GM12878 (cell line): ENCODE measurements around the gene CTBS. TPM values are rescaled to one million over a fixed set of nuclear protein-coding genes. Genes with fewer than 3 reads are reported as not detected.

Experiments used
- ATAC-seq: fragments of 200-7000 bp; cut with Tn5 transposase; 3 replicates; pipeline ENCODE4 v1.9.1; 2020; ENCODE audit warnings: mild to moderate bottlenecking, moderate library complexity
- BruUV-seq: library from RNA; stranded (reverse); fragments of 400-500 nt; replicated peaks from 2 replicates; lab custom pipeline; 2021; lab: Mats Ljungman, UMichigan
- CTCF ChIA-PET: fragments of 300-600 bp; sonication (Branson Sonifier 250); formaldehyde crosslinking; extraction: SDS; loops from one replicate; lab custom pipeline; 2021; ENCODE audit warnings: inconsistent platforms; lab: Yijun Ruan, JAX
- POLR2A ChIA-PET: fragments of 350-600 bp; formaldehyde crosslinking; extraction: SDS; loops from one replicate; lab custom pipeline; 2021; ENCODE audit warnings: inconsistent platforms; lab: Charles Lee
- RAD21 ChIA-PET: fragments of 300-600 bp; sonication (Branson Sonifier 250); formaldehyde crosslinking; loops from one replicate; lab custom pipeline; 2023; ENCODE audit warnings: antibody characterized with exemption; ENCODE audit not compliant: unreplicated experiment; lab: Charles Lee
- SMC1A ChIA-PET: fragments of 300-600 bp; sonication (Branson Sonifier 250); formaldehyde crosslinking; loops from one replicate; lab custom pipeline; 2023; ENCODE audit not compliant: unreplicated experiment, uncharacterized antibody; lab: Charles Lee
- DNase-seq: peaks from one replicate; pipeline ENCODE4 v3.0.0-alpha.2; 2011; ENCODE audit warnings: low read depth, low spot score
- FAIRE-seq: peaks from 3 replicates; lab custom pipeline; 2011; peaks lifted over from hg19 to GRCh38; lab: Jason Lieb, UNC
- H2AFZ ChIP-seq: 2 replicates; pipeline ENCODE4 v1.6.0; 2011; ENCODE audit warnings: low read depth, low read length, control low read depth; ENCODE audit not compliant: control insufficient read depth
- H3K27ac ChIP-seq: 2 replicates; pipeline ENCODE4 v1.5.1; 2011; ENCODE audit warnings: control low read depth; ENCODE audit not compliant: control insufficient read depth, insufficient read depth
- H3K27me3 ChIP-seq, 2 experiments: replicated peaks in 1 of 2; 2 replicates each; pipeline versions ENCODE4 v1.6.0 to v1.6.1; 2011; ENCODE audit warnings: low read length in 1 of 2; ENCODE audit not compliant: control insufficient read depth in 2 of 2, insufficient read depth in 2 of 2
- H3K36me3 ChIP-seq, 2 experiments: 2 replicates each; pipeline ENCODE4 v1.5.1; 2011; ENCODE audit warnings: low read length in 1 of 2; ENCODE audit not compliant: control insufficient read depth in 2 of 2, insufficient read depth in 2 of 2
- H3K4me1 ChIP-seq: 2 replicates; pipeline ENCODE4 v1.6.1; 2011; ENCODE audit warnings: mild to moderate bottlenecking, low read length, moderate library complexity, mixed read lengths; ENCODE audit not compliant: control insufficient read depth, insufficient read depth
- H3K4me2 ChIP-seq: 2 replicates; pipeline ENCODE4 v1.6.0; 2011; ENCODE audit warnings: control low read depth; ENCODE audit not compliant: control insufficient read depth, insufficient read depth
- H3K4me3 ChIP-seq: fragments of 200-600 bp; sonication (generic); 2 replicates; pipeline ENCODE4 v1.5.1; 2016
- H3K79me2 ChIP-seq: 2 replicates; pipeline ENCODE4 v1.6.0; 2011; ENCODE audit warnings: low read length; ENCODE audit not compliant: control insufficient read depth, insufficient read depth
- H3K9ac ChIP-seq: 2 replicates; pipeline ENCODE4 v1.8.0; 2011; ENCODE audit warnings: low read length, control low read depth, mixed read lengths; ENCODE audit not compliant: control insufficient read depth, insufficient read depth
- H3K9me3 ChIP-seq: replicated peaks from 3 replicates; pipeline ENCODE4 v1.5.1; 2011; ENCODE audit warnings: mild to moderate bottlenecking, low read length; ENCODE audit not compliant: control insufficient read depth, insufficient read depth
- H4K20me1 ChIP-seq: 2 replicates; pipeline ENCODE4 v1.6.0; 2011; ENCODE audit not compliant: control insufficient read depth, insufficient read depth
- CBX5 ChIP-seq: sonication (generic); IDR thresholded peaks from 2 replicates; pipeline ENCODE4 v1.6.1; 2016; ENCODE audit warnings: low read depth, moderate library complexity, mild to moderate bottlenecking, inconsistent platforms
- NR2C1 ChIP-seq: fragments of 450-650 bp; IDR thresholded peaks from 2 replicates; pipeline ENCODE4 v1.6.1; 2017; ENCODE audit warnings: antibody characterized with exemption, mild to moderate bottlenecking, moderate library complexity
- NR2C2 ChIP-seq: IDR thresholded peaks from 2 replicates; pipeline ENCODE4 v1.6.1; 2011; ENCODE audit warnings: borderline replicate concordance, low read depth; ENCODE audit not compliant: control insufficient read depth, insufficient read length
- NR2F1 ChIP-seq: fragments of 450-650 bp; conservative IDR thresholded peaks from 2 replicates; pipeline ENCODE4 v1.6.1; 2017; ENCODE audit warnings: mild to moderate bottlenecking
- RAD21 ChIP-seq: IDR thresholded peaks from 2 replicates; pipeline ENCODE4 v1.6.1; 2011; ENCODE audit warnings: mild to moderate bottlenecking, low read depth, low read length, moderate library complexity; ENCODE audit not compliant: insufficient read depth
- RELB ChIP-seq: fragments of 450-650 bp; IDR thresholded peaks from 2 replicates; pipeline ENCODE4 v1.6.1; 2017; ENCODE audit warnings: low read depth, mild to moderate bottlenecking, moderate library complexity
- USF1 ChIP-seq: IDR thresholded peaks from 2 replicates; pipeline ENCODE4 v1.6.1; 2011; ENCODE audit warnings: borderline replicate concordance, low read depth, mild to moderate bottlenecking, moderate library complexity, mixed read lengths, low read length; ENCODE audit not compliant: insufficient read depth; ENCODE audit errors: extremely low read length
- WGBS: methylation state at CpG from one replicate; pipeline ENCODE4 v1.1.6; 2016; ENCODE audit warnings: low lambda C conversion rate; ENCODE audit not compliant: insufficient replicate concordance, insufficient coverage; ENCODE audit errors: missing lambda C conversion rate; 5-methylcytosine and 5-hydroxymethylcytosine counted together
- in situ Hi-C: fragments of 300-500 bp; cut with MboI; formaldehyde crosslinking; loops from 9 replicates; pipeline ENCODE4 v1.14.3; 2018; ENCODE audit warnings: mixed read lengths
- intact Hi-C: fragments of 100-400 bp; cut with micrococcal nuclease; formaldehyde crosslinking; loops from one replicate; pipeline ENCODE4 v1.14.2; 2022; ENCODE audit not compliant: unreplicated experiment
- polyA plus RNA-seq, 11 experiments: library from polyadenylated mRNA; depleted of rRNA in 4 of 11; unstranded in 6 of 11; stranded (reverse) in 5 of 11; fragments of >200 nt; fragmentation: Nextera tagmentation in 4 of 11; fragmentation: Illumina TruSeq in 1 of 11; extraction: Ambion mirVana in 4 of 11; extraction: Trizol in 1 of 11; gene quantifications; 1 replicate in 1 of 11; 2 replicates in 10 of 11; pipeline versions ENCODE4 v1.2.1 to v1.2.3, GENCODE V29; 2011 to 2016; ENCODE audit warnings: inconsistent platforms in 2 of 11, missing spikeins in 2 of 11, low read depth in 1 of 11
- total RNA-seq, 4 experiments: library from RNA; depleted of rRNA in 3 of 4; stranded (reverse); fragments of >200 nt in 3 of 4; fragmentation: Illumina TruSeq in 1 of 4; extraction: Trizol in 1 of 4; gene quantifications; 2 replicates each; pipeline versions ENCODE4 v1.2.1 to v1.2.3, GENCODE V29; 2013 to 2021

The CTBS gene
- total and polyA plus RNA-seq, 10 of the 15 experiments (the other 5 are each of a cell fraction or from before 2014, with no cell fraction given): 4.3 to 21.2 (median 12.3) TPM

GRCh38 chr1:84605157-84605556 lies 30.9 kb upstream of the CTBS start:
- CTCF ChIA-PET: interaction anchor here (1.8 to 2.0 kb wide), 2 partner anchors 17 to 148 kb away, joined by 4 to 7 read pairs; no protein-coding TSS in a partner anchor
- POLR2A ChIA-PET: interaction anchor here (0.5 to 0.6 kb wide), 2 partner anchors 29 to 49 kb away, joined by 3 to 4 read pairs; no protein-coding TSS in a partner anchor

More at GRCh38 chr1:84605157-84605556, 30.9 kb upstream of the CTBS start:
- no peak for ATAC-seq
- no TSS peak for BruUV-seq
- RAD21 ChIA-PET: no interaction called here
- no peak overlapping the region for H3K9ac ChIP-seq
- no peaks in the 10 kb centered on the region for H3K27me3 ChIP-seq
- no peak overlapping the region for H3K4me2 ChIP-seq
- peaks cover 18% of the 10 kb centered on the region for H3K9me3 ChIP-seq
- no peaks in the 10 kb centered on the region for H3K79me2 ChIP-seq
- no peaks in the 10 kb centered on the region for H4K20me1 ChIP-seq
- intact Hi-C loops (no loop called here), in situ Hi-C loops (no loop called here)
- H3K36me3 ChIP-seq: no peaks in the 10 kb centered on the region
- no peak overlapping the region for H3K27ac ChIP-seq
- no peak for FAIRE-seq
- no peak overlapping the region for H3K4me3 ChIP-seq
- SMC1A ChIA-PET: no interaction called here
- no peak overlapping the region for H2AFZ ChIP-seq
- WGBS: 0% methylated on average over 1 of the region's 1 CpG
- no peak for DNase-seq
- H3K4me1 ChIP-seq: peaks cover 9% of the 10 kb centered on the region; the same call in 1 of the 2 replicates
- 0 out of 2 replicates have a peak, but pooled peaks have one; percentile 32 for TF ChIP-seq NR2F1
- TF ChIP-seq RELB: no peak
- peak; percentile 99 for TF ChIP-seq CBX5
- no peak for TF ChIP-seq RAD21
- TF ChIP-seq USF1: peak; percentile 18
- TF ChIP-seq NR2C1: 0 out of 2 replicates have a peak, but pooled peaks have one; percentile 17
- TF ChIP-seq NR2C2: peak; percentile 22
